Limb (tissue), 2 donors: ENCODE data around the gene LMTK3.

Experiments
- DNase-seq, 2 donors: peaks; one replicate each; pipeline ENCODE4 v3.0.0-alpha.2; 2016; ENCODE audit errors: extremely low spot score in 2 of 2

Gene LMTK3, protein sequence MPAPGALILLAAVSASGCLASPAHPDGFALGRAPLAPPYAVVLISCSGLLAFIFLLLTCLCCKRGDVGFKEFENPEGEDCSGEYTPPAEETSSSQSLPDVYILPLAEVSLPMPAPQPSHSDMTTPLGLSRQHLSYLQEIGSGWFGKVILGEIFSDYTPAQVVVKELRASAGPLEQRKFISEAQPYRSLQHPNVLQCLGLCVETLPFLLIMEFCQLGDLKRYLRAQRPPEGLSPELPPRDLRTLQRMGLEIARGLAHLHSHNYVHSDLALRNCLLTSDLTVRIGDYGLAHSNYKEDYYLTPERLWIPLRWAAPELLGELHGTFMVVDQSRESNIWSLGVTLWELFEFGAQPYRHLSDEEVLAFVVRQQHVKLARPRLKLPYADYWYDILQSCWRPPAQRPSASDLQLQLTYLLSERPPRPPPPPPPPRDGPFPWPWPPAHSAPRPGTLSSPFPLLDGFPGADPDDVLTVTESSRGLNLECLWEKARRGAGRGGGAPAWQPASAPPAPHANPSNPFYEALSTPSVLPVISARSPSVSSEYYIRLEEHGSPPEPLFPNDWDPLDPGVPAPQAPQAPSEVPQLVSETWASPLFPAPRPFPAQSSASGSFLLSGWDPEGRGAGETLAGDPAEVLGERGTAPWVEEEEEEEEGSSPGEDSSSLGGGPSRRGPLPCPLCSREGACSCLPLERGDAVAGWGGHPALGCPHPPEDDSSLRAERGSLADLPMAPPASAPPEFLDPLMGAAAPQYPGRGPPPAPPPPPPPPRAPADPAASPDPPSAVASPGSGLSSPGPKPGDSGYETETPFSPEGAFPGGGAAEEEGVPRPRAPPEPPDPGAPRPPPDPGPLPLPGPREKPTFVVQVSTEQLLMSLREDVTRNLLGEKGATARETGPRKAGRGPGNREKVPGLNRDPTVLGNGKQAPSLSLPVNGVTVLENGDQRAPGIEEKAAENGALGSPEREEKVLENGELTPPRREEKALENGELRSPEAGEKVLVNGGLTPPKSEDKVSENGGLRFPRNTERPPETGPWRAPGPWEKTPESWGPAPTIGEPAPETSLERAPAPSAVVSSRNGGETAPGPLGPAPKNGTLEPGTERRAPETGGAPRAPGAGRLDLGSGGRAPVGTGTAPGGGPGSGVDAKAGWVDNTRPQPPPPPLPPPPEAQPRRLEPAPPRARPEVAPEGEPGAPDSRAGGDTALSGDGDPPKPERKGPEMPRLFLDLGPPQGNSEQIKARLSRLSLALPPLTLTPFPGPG (N-terminal part only)

DNA sequence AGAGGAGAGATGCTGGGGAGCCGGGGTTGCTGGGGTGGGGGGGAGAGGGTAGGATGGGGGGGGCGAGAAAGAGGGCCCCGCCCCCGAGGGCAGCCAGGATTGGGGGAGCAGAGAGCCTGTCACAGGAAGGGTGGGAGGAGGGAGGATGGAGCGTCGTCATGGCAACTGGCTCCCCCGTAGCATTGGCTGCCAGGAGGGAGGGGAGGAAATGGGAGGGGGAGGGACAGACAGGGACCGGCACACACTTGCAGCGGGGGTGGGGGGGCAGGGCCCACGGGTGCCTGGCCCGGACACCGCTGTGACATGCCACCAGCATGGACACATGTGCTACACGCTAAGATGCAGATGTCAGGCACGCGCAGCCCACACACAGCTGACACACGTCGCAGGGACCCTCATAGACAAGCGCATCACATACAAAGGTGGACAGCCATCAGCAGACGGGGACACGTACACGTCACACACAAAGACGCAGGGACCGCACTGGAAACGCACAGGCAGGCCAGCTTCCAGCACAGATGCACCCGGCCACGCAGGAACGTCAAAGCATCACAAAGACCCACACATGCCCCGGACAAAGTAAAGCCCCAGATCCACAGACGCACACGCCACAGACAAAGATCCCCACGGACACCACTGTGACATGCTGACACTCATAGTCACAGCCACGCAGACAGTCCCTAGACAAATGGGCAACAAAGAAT, at the start of gene LMTK3:
TSS of gene LMTK3 (minus strand) at position 36 of the 704 bp plus-strand sequence. CDS start 259 bp downstream, outside the sequence.
- DNase-seq = peak in 1 of 2 donors; percentile 85

GRCh38 chr19:48561412-48561811, 49.8 kb upstream of the LMTK3 start:
- no peak for DNase-seq

GRCh38 chr19:48560095-48560530, 48.5 kb upstream of the LMTK3 start:
- no peak for DNase-seq

DNA sequence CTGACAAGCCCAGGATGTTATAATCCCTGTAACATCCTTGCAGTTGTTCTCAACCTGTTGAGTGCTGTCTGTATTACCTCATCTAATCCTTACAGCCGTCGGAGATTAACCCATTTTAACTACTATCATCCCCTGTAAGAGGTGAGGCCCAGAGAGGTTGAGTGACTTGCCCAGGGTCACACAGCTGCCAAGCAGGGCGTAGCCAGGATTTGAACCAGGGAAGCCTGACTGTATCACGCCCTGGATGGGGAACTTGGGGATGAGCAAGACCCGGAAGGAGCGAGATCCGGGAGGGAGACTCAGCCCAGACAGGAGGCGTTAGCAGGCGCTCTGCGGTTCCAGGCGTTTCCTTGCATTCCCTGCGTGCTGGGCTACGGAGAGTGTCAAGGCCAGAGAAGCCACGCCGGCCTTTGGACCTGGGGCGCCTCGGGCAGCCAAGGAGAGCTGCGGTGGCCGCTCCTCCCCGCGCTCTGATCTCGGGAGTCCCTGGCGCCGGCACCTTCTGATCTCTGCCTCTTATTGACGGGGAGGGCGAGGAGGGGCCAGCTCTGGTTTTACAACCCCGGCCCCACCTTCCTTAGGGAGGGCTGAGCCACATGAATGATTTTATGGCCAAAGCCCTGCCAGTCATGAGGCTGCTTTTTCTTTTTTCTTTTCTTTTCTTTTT, 46.5 kb upstream of the LMTK3 start:
- no peak for DNase-seq

DNA sequence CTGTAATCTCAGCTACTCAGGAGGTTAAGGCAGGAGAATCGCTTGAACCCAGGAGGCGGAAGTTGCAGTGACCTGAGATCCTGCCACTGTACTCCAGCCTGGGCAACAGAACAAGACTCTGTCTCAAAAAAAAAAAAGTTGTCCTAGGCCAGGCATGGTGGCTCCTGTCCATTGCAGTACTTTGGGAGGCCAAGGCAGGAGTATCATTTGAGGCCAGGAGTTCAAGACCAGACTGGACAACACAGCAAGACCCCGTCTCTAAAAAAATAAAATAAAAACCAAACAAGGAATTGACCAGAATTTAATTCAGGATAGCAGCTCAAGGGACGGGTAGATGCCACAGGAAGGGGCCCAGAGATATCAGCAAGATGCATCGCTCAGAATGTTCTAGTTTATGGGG, 45.2 kb upstream of the LMTK3 start:
- DNase-seq = no peak

- no peak for DNase-seq
Measured at GRCh38 chr19:48556163-48556562, 44.5 kb upstream of the LMTK3 start.

DNA sequence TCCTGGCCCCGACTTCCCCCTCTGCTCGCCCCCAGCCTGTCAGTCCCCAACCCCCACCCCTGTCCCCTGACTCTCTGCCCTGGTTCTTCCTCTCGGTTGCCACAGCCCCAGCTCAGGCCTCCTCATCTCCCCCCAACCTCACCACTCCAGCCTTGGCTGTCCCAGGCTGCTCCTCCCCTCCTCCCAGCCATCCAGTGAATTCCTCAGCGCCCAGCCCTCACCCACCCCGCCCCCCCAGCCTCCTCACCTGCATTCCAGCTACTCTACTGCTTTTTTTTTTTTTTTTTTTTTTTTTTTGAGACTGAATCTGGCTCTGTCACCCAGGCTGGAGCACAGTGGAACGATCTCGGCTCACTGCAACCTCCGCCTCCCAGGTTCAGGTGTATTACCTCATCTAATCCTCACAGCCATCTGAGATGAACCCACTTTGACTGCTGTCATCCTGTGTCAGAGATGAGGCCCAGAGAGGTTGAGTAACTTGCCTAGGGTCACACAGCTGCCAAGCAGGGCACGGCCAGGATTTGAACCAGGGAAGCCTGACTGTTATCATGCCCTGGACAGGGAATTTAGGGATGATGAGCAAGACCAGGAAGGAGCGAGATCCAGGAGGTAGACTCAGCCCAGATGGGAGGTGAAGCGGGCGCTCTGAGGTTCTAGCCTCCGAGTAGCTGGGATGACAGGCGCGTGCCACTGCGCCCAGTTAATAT, 42.9 kb upstream of the LMTK3 start:
- DNase-seq = no peak

DNA sequence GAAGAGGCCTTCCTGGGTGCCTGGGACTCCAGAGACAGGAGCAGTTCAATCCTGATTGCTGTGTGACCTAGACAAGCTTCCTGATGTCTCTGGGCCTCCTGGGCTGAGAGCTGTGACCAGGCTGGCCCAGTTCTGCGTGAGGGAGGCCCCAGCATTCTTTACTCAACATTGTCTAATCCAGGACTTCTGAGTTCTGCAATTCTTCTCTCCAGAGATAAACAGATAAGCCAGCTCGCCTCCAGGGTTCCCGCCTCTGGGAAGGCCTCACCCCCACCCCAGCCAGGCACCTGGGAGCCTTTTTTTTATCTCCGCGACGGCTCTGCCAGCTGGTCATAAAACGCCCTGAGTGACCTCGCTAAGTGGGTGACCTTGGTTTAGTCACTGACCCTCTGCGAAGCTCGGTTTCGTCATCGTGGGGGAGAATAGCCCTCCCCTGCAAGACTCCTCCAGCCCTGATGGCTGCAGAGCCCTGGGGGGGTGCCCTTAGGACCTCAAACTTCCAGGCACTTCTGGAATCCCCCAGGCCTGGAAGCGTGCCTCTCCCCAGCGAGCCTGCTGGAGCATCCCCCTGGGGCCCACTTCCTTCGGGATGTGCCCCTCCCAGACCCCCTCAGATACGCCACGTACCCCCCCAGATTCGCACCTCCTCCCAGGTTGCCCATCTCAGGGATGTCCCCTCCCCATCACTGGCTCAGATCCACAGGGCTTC, 42.2 kb upstream of the LMTK3 start:
- DNase-seq = no peak

- DNase-seq = no peak
Measured at GRCh38 chr19:48552406-48553322, 41.0 kb upstream of the LMTK3 start.

DNA sequence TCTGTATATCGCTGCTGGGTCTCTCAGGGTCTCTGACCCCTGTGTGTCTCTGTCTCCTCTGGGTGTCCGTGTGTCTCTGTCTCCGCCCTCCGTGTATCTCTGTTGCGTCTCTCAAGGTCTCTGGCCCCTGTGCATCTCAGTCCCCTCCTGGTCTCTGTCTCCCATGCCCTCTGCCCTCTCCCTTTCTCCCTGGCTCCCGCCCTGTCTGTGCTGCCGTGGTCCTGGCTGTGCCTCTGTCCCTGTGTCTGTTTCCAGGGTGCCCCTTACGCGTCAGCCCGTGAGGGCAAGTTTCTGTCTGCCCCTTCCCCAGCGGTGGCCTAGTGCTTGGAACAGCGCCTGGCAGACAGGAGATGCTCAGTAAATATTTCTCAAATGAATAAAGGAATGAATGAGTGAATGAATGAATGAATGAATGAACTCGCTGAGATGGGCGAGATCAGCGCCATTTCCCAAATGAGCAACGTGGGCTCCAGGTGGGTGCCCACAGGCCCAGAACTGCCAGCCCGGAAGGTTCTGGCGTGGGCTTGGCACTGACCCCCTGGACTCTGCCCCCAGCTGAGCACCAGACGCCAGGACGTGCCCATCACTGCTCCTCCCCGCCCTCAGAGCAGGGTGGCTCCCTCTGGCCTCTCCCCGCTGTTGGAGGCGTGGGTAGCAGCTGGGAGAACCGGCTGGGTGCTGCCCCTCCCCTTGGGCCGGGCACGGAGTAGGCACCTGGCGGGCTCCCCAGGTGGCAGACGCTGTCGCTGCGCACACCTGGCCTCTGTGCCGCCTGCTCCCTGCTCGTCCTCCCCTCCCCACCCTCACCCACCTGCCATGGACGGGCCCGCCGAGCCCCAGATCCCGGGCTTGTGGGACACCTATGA, 40.0 kb upstream of the LMTK3 start, which contains the start of gene SULT2B1:
TSS of gene SULT2B1 (plus strand) at position 736 of the 866 bp plus-strand sequence. CDS start at position 817, 81 bp downstream.
- no peak for DNase-seq

DNA sequence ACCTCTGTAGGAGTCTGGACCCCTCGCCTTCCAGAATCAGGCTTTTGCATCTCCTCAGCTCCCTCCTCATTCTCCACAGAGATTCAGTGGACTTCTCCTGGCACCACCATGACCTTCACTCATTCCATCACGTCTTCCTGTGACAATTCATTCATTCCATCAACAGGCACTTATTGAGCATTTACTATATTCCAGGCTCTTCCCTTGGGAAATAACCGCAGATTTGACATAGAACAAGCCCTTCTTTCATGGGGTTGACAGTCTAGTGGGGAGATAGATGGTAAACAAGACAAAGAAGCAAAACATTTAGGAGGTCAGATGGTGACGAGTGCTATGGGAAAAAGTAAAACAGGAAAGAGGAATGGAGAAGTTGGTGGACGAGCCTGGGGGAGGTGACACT, 37.7 kb upstream of the LMTK3 start:
- no peak for DNase-seq

DNA sequence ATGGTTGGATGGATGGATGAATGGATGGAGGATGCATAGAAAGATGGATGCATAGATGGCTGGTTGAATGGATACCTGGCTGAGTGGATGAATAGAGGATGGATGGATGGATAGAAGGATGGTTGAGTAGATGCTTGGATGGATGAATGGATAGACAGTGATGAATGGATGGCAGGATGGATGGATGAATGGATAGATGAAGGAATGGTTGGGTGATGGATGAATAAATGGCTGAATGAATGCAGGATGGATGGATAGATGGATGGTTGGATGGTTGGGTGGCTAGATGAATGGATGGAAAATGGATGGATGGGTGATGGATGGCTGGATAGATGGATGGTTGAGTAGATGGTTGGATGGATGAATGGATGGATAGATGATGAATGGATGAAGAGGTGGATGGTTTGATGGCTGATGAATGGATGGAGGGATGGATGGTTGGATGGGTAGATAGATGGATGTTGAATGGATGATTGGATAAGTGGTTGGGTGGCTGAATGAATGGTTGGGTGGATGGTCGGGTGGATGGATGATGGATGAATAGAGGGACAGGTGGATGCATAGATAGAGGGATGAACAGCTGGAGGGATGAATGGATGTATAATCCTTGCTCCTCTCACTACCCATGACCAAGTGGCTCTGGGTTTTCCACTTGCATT, 36.7 kb upstream of the LMTK3 start:
- DNase-seq = no peak

DNA sequence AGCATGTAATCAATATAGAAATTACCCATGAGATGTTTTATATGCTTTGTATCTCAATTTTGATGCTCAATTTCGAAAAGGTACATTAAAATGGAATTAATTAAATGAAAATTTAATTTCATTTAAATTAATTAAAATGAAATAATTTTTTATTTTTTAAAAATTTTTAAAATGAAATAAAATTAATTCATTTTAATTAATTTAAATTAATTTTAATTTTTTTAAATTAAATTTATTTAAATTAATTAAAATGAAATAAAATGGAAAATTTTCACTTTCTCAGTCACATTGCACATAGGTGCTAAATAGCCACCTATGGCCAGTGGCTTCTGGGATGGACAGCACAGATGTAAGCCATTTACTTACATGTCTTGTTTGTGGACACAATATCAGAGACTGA, 36.1 kb upstream of the LMTK3 start:
- no peak for DNase-seq

GRCh38 chr19:48544856-48545750, 33.5 kb upstream of the LMTK3 start:
- no peak for DNase-seq

GRCh38 chr19:48543121-48543710, 31.6 kb upstream of the LMTK3 start:
- peak in 1 of 2 donors; percentile 33 for DNase-seq
